ENCODE measurements around the gene RBM47.
"Not testable (repeated sequence)": the region's sequence is repeated elsewhere in the genome, so short reads cannot be mapped to it uniquely, and the experiment has no call there.

The RBM47 gene

GRCh38 chr4:40562681-40563080 is 67.0 kb downstream of the RBM47 start:
- Histone ChIP-seq H4K20me1 (ENCODE audit: insufficient read depth) (no peaks in the 10 kb centered on the region), H3K27ac (no peak overlapping the region), H3K27me3 (ENCODE audit: insufficient read depth, low read depth) (no peaks in the 10 kb centered on the region), H2AFZ (ENCODE audit: low read depth) (no peak overlapping the region), H3K9ac (no peak overlapping the region), H3K36me3 (ENCODE audit: insufficient read depth) (no peaks in the 10 kb centered on the region), H3K4me1 (ENCODE audit: low read depth, poor library complexity, severe bottlenecking) (peaks cover 99% of the 10 kb centered on the region), H3K4me2 (no peak overlapping the region), H3K4me3 (IDR thresholded peaks at IDR 0.05; ENCODE audit: insufficient read depth, low read depth, low read length) (no peak overlapping the region), H3K79me2 (ENCODE audit: insufficient read depth, low read depth) (peaks cover 9% of the 10 kb centered on the region)
- TF ChIP-seq CTCF (conservative IDR thresholded peaks at IDR 0.05; ENCODE audit: low read depth, low read length): no peak

- Histone ChIP-seq H3K36me3 (ENCODE audit: insufficient read depth) (no peaks in the 10 kb centered on the region), H2AFZ (ENCODE audit: low read depth) (no peak overlapping the region), H3K4me2 (no peak overlapping the region), H3K4me1 (ENCODE audit: low read depth, poor library complexity, severe bottlenecking) (peaks cover 95% of the 10 kb centered on the region), H3K79me2 (ENCODE audit: insufficient read depth, low read depth) (peaks cover 4% of the 10 kb centered on the region; the same call in 1 of the 2 replicates), H3K27ac (no peak overlapping the region), H3K27me3 (ENCODE audit: insufficient read depth, low read depth) (no peaks in the 10 kb centered on the region), H4K20me1 (ENCODE audit: insufficient read depth) (no peaks in the 10 kb centered on the region), H3K4me3 (IDR thresholded peaks at IDR 0.05; ENCODE audit: insufficient read depth, low read depth, low read length) (no peak overlapping the region), H3K9ac (no peak overlapping the region)
- TF ChIP-seq CTCF (conservative IDR thresholded peaks at IDR 0.05; ENCODE audit: low read depth, low read length): no peak
Observed at GRCh38 chr4:40562208-40562607, 67.5 kb downstream of the RBM47 start.

- not testable (repeated sequence) for H4K20me1 ChIP-seq (ENCODE audit: insufficient read depth); H3K9ac ChIP-seq; H2AFZ ChIP-seq (ENCODE audit: low read depth); H3K79me2 ChIP-seq (ENCODE audit: insufficient read depth, low read depth); H3K4me2 ChIP-seq; H3K27me3 ChIP-seq (ENCODE audit: insufficient read depth, low read depth); H3K4me3 ChIP-seq (IDR thresholded peaks at IDR 0.05; ENCODE audit: insufficient read depth, low read depth, low read length); H3K27ac ChIP-seq; H3K36me3 ChIP-seq (ENCODE audit: insufficient read depth)
- peaks cover 90% of the 10 kb centered on the region for H3K4me1 ChIP-seq (ENCODE audit: low read depth, poor library complexity, severe bottlenecking)
Observed at GRCh38 chr4:40561543-40562177, 68.0 kb downstream of the RBM47 start.

GRCh38 chr4:40559585-40560465 is 69.8 kb downstream of the RBM47 start:
- Histone ChIP-seq H2AFZ (ENCODE audit: low read depth) (no peak overlapping the region), H3K36me3 (ENCODE audit: insufficient read depth) (no peaks in the 10 kb centered on the region), H4K20me1 (ENCODE audit: insufficient read depth) (no peaks in the 10 kb centered on the region), H3K27ac (peak overlapping the region; percentile 44), H3K4me3 (IDR thresholded peaks at IDR 0.05; ENCODE audit: insufficient read depth, low read depth, low read length) (no peak overlapping the region), H3K9ac (no peak overlapping the region; the same call in 1 of the 2 replicates), H3K4me2 (peak overlapping the region; percentile 90), H3K4me1 (ENCODE audit: low read depth, poor library complexity, severe bottlenecking) (peaks cover 72% of the 10 kb centered on the region), H3K27me3 (ENCODE audit: insufficient read depth, low read depth) (no peaks in the 10 kb centered on the region), H3K79me2 (ENCODE audit: insufficient read depth, low read depth) (peaks cover 3% of the 10 kb centered on the region; the same call in 1 of the 2 replicates)
- TF ChIP-seq CTCF (conservative IDR thresholded peaks at IDR 0.05; ENCODE audit: low read depth, low read length): no peak
